Keratinocyte (primary cell): ENCODE results near the gene TYW1B. TPM values are rescaled to one million over a fixed set of nuclear protein-coding genes. Genes with fewer than 3 reads are reported as not detected.
A peak's percentile ranks its signal among the peaks of the same experiment; 100 is the strongest.
"Not testable (repeated sequence)": the region's sequence is repeated elsewhere in the genome, so short reads cannot be mapped to it uniquely, and the experiment has no call there.

Source experiments
- DNase-seq: peaks from one replicate; pipeline ENCODE4 v3.0.0-alpha.2; 2011; ENCODE audit warnings: low read depth, missing footprints, low spot score
- FAIRE-seq: peaks from 2 replicates; lab custom pipeline; 2011; peaks lifted over from hg19 to GRCh38; lab: Jason Lieb, UNC
- H2AFZ ChIP-seq: 2 replicates; pipeline ENCODE4 v1.6.0; 2012; ENCODE audit warnings: low read length, control low read depth, inconsistent platforms; ENCODE audit not compliant: control insufficient read depth
- H3K27ac ChIP-seq: 2 replicates; pipeline ENCODE4 v1.5.1; 2011; ENCODE audit warnings: low read length; ENCODE audit not compliant: control insufficient read depth, insufficient read depth
- H3K27me3 ChIP-seq: 3 replicates; pipeline ENCODE4 v1.6.0; 2011; ENCODE audit warnings: low read length; ENCODE audit not compliant: control insufficient read depth, insufficient read depth; ENCODE audit errors: extremely low read depth
- H3K36me3 ChIP-seq, 2 experiments: 2 replicates in 1 of 2; 3 replicates in 1 of 2; pipeline ENCODE4 v1.5.1; 2011; ENCODE audit warnings: low read length in 2 of 2, mild to moderate bottlenecking in 1 of 2; ENCODE audit not compliant: control insufficient read depth in 2 of 2, insufficient read depth in 2 of 2; ENCODE audit errors: extremely low read depth in 1 of 2
- H3K4me1 ChIP-seq: 3 replicates; pipeline ENCODE4 v1.5.1; 2011; ENCODE audit warnings: low read length; ENCODE audit not compliant: control insufficient read depth, insufficient read depth; ENCODE audit errors: extremely low read depth
- H3K4me2 ChIP-seq: 3 replicates; pipeline ENCODE4 v1.6.0; 2011; ENCODE audit warnings: low read depth, low read length; ENCODE audit not compliant: control insufficient read depth, insufficient read depth; ENCODE audit errors: extremely low read depth
- H3K4me3 ChIP-seq, 3 experiments: fragments of 200-600 bp in 1 of 3; sonication (generic) in 1 of 3; 2 replicates in 2 of 3; 3 replicates in 1 of 3; pipeline ENCODE4 v1.5.1; 2011 to 2016; ENCODE audit warnings: low read length in 3 of 3, mild to moderate bottlenecking in 3 of 3, control low read depth in 2 of 3, inconsistent platforms in 1 of 3, low read depth in 1 of 3, mixed read lengths in 1 of 3, mixed run types in 1 of 3, moderate library complexity in 1 of 3; ENCODE audit not compliant: control insufficient read depth in 2 of 3, insufficient read depth in 2 of 3; ENCODE audit errors: extremely low read depth in 1 of 3
- H3K79me2 ChIP-seq: 2 replicates; pipeline ENCODE4 v1.6.0; 2012; ENCODE audit warnings: low read length; ENCODE audit not compliant: control insufficient read depth, insufficient read depth
- H3K9ac ChIP-seq: 3 replicates; pipeline ENCODE4 v1.6.0; 2011; ENCODE audit warnings: low read length; ENCODE audit not compliant: control insufficient read depth, insufficient read depth; ENCODE audit errors: extremely low read depth
- H3K9me1 ChIP-seq: 3 replicates; pipeline ENCODE4 v1.6.0; 2011; ENCODE audit warnings: low read length; ENCODE audit not compliant: control insufficient read depth, insufficient read depth; ENCODE audit errors: extremely low read depth
- H3K9me3 ChIP-seq: 2 replicates; pipeline ENCODE4 v1.5.1; 2012; ENCODE audit warnings: low read depth, low read length; ENCODE audit not compliant: control insufficient read depth
- H4K20me1 ChIP-seq: 3 replicates; pipeline ENCODE4 v1.6.0; 2011; ENCODE audit warnings: low read length; ENCODE audit not compliant: control insufficient read depth, insufficient read depth; ENCODE audit errors: extremely low read depth
- dilution Hi-C: fragments of 300-500 bp; cut with MboI; formaldehyde crosslinking; loops from one replicate; pipeline ENCODE4 v1.7.0; 2020; ENCODE audit warnings: low sequenced_read_pairs; ENCODE audit not compliant: extremely low pct_ligation_motif_present
- polyA plus RNA-seq, 5 experiments: library from polyadenylated mRNA; depleted of rRNA in 3 of 5; stranded (reverse) in 3 of 5; stranded (forward) in 1 of 5; unstranded in 1 of 5; fragments of >200 nt; gene quantifications; 1 replicate in 1 of 5; 2 replicates in 3 of 5; 3 replicates in 1 of 5; pipeline versions ENCODE4 v1.2.1 to v1.2.3, GENCODE V29; 2011 to 2012; ENCODE audit warnings: missing spikeins in 2 of 5, low read depth in 1 of 5, low replicate concordance in 1 of 5
- TF ChIP-seq, protein P1 (sequence below), 3 experiments: IDR thresholded peaks in 1 of 3; conservative IDR thresholded peaks in 1 of 3; optimal IDR thresholded peaks in 1 of 3; 2 replicates in 2 of 3; 3 replicates in 1 of 3; pipeline versions ENCODE3 to v1.5.1; 2011; ENCODE audit warnings: low read length in 3 of 3, mild to moderate bottlenecking in 3 of 3, moderate library complexity in 2 of 3, control low read depth in 1 of 3, inconsistent platforms in 1 of 3; ENCODE audit not compliant: insufficient read depth in 2 of 3; ENCODE audit errors: extremely low read depth in 1 of 3

The TYW1B gene
- polyA plus RNA-seq, 1 donor (not counting 4 experiments of a cell fraction or from before 2014, with no cell fraction given) = 2.5 TPM

DNA sequence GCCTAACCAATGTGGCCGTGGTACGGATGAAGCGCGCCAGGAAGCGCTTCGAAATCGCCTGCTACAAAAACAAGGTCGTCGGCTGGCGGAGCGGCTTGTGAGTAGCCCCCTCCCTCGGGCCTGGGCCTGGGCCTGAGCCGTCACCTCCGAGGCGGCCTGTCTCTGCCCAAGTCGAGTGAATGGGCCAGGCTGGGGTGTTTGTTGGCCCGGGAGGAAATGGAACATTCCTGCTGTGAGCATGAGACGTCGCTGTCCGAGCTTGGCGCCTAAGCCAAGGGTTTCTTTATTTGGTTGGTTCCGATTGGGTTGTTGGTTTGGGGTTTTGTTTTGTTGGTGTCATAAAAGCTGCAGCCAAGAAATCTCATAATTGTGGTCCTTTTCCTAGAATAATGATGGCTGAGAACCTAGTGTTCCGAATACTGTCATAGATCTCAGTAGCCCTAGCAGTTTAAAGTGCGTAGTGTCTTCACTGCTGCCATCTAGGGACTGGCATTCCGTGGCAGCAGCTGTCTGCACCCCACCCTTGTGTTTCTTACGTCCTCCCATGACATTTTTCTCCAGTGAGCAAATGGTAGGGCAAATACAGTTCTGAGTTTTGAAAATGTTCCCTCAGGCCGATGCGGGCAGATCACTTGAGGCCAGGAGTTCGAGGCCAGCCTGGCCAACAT is 1.8 kb upstream of the TYW1B start:
- H3K9me3 ChIP-seq, H3K36me3 ChIP-seq, H3K27me3 ChIP-seq, H3K9me1 ChIP-seq, H4K20me1 ChIP-seq, H3K4me1 ChIP-seq, dilution Hi-C loops: not testable (repeated sequence)
- Histone ChIP-seq H2AFZ (peak overlapping the region; percentile 53), H3K4me3 (peak overlapping the region; percentile 71 to 80 (median 79)), H3K79me2 (peaks cover 24% of the 10 kb centered on the region), H3K27ac (peak overlapping the region; percentile 78), H3K9ac (peak overlapping the region; percentile 85), H3K4me2 (peak overlapping the region; percentile 60)
- DNase-seq (peak; percentile 23), FAIRE-seq (peak; percentile 53)
- TF ChIP-seq, protein P1, sequence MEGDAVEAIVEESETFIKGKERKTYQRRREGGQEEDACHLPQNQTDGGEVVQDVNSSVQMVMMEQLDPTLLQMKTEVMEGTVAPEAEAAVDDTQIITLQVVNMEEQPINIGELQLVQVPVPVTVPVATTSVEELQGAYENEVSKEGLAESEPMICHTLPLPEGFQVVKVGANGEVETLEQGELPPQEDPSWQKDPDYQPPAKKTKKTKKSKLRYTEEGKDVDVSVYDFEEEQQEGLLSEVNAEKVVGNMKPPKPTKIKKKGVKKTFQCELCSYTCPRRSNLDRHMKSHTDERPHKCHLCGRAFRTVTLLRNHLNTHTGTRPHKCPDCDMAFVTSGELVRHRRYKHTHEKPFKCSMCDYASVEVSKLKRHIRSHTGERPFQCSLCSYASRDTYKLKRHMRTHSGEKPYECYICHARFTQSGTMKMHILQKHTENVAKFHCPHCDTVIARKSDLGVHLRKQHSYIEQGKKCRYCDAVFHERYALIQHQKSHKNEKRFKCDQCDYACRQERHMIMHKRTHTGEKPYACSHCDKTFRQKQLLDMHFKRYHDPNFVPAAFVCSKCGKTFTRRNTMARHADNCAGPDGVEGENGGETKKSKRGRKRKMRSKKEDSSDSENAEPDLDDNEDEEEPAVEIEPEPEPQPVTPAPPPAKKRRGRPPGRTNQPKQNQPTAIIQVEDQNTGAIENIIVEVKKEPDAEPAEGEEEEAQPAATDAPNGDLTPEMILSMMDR (optimal IDR thresholded peaks at IDR 0.05 in 1 of 3, IDR thresholded peaks at IDR 0.05 in 1 of 3, conservative IDR thresholded peaks at IDR 0.05 in 1 of 3; ENCODE audit: extremely low read depth in 1 of 3, insufficient read depth in 2 of 3, low read length in 3 of 3) = peak; percentile 26 to 57 (median 53)

DNA sequence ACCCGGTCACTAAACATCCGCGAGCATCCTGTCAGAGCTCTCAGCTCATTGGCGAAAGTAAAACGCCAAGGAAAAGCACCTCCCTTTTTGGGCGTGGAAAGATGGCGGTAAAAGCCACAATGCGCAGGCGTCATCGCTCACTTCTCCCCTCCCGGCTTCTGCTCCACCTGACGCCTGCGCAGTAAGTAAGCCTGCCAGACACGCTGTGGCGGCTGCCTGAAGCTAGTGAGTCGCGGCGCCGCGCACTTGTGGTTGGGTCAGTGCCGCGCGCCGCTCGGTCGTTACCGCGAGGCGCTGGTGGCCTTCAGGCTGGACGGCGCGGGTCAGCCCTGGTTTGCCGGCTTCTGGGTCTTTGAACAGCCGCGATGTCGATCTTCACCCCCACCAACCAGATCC is 1.3 kb upstream of the TYW1B start:
- H3K4me1 ChIP-seq, dilution Hi-C loops, H3K9me3 ChIP-seq, H4K20me1 ChIP-seq, H3K36me3 ChIP-seq, H3K9me1 ChIP-seq, H3K27me3 ChIP-seq: not testable (repeated sequence)
- H3K27ac ChIP-seq = peak overlapping the region; percentile 78
- DNase-seq (peak; percentile 91), FAIRE-seq (peak; percentile 13)
- peak overlapping the region; percentile 71 to 80 (median 79) for H3K4me3 ChIP-seq
- H3K4me2 ChIP-seq = peak overlapping the region; percentile 60
- H2AFZ ChIP-seq = peak overlapping the region; percentile 53
- peak overlapping the region; percentile 85 for H3K9ac ChIP-seq
- peaks cover 24% of the 10 kb centered on the region for H3K79me2 ChIP-seq

DNA sequence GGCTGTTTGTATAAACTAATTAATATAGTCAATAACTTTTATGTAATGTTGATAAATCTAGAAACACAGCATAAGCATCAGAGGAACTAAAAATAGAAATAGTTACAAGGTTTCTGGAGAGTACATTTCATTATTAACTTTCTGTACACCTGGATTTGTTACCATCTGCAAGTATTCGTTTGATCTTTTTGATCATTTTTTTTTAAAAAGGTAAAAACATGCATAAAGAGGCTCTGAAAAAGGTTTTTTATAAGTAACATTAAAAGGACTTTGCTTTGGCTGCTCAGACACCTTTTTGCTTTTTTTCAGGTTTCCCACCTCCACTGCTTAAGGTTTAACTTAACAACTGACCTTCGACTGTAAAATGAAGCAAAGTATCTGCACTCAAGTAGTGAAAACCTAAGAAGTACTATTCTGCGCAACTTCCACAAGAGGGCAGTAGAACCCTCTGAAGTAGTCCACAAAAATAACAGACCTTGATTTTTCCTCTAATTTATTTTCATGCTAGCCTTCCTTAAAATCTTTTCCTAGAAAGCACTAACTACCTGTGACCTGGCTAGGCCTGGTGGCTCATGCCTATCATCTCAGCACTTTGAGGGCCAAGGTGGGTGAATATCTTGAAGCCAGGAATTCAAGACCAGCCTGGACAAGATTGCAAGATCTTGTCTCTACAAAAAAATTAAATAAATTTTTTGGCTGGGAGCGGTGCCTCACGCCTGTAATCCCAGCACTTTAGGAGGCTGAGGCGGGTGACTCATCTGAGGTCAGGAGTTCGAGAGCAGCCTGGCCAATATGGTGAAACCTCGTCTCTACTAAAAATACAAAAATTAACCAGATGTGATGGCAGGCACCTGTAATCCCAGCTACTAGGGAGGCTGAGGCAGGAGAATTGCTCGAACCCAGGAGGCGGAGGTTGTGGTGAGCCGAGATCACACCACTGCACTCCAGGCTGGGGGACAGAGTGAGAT is 4.0 kb downstream of the TYW1B start:
- H3K4me3 ChIP-seq, H3K9me3 ChIP-seq, H3K79me2 ChIP-seq, H3K4me1 ChIP-seq, dilution Hi-C loops, H3K4me2 ChIP-seq, H2AFZ ChIP-seq, H3K9me1 ChIP-seq, H4K20me1 ChIP-seq, H3K9ac ChIP-seq, H3K27ac ChIP-seq, H3K36me3 ChIP-seq, H3K27me3 ChIP-seq, DNase-seq: not testable (repeated sequence)
- FAIRE-seq = peak; percentile 57

DNA sequence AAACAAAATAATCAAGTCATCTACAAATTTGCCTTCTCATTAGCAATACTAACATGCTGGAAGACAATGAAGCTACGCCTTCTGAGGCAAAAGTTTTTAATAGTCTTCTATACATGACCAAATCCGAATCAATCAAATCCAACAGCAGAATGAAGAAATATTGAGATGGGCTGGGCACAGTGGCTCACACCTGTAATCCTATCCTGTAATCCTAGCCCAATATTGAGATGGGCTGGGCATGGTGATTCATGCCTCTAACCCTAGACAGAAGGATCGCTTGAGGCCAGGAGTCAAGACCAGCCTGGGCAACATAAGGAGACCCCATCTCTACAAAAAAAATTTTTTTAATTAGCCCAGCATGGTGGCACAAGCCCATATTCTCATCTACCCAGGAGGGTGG is 5.5 kb downstream of the TYW1B start:
- H3K4me3 ChIP-seq, DNase-seq, H3K27me3 ChIP-seq, H3K27ac ChIP-seq, H3K4me1 ChIP-seq, FAIRE-seq, dilution Hi-C loops, H3K9me1 ChIP-seq, H3K36me3 ChIP-seq, H3K9ac ChIP-seq, H4K20me1 ChIP-seq, H2AFZ ChIP-seq, H3K9me3 ChIP-seq, H3K4me2 ChIP-seq, H3K79me2 ChIP-seq: not testable (repeated sequence)
